T follicular helper cell (primary cell): ENCODE data around the gene CNNM1.

Experiments
- DNase-seq: peaks from one replicate; pipeline ENCODE4 v3.0.0-alpha.2; 2020; ENCODE audit warnings: low read depth

Gene CNNM1

DNA sequence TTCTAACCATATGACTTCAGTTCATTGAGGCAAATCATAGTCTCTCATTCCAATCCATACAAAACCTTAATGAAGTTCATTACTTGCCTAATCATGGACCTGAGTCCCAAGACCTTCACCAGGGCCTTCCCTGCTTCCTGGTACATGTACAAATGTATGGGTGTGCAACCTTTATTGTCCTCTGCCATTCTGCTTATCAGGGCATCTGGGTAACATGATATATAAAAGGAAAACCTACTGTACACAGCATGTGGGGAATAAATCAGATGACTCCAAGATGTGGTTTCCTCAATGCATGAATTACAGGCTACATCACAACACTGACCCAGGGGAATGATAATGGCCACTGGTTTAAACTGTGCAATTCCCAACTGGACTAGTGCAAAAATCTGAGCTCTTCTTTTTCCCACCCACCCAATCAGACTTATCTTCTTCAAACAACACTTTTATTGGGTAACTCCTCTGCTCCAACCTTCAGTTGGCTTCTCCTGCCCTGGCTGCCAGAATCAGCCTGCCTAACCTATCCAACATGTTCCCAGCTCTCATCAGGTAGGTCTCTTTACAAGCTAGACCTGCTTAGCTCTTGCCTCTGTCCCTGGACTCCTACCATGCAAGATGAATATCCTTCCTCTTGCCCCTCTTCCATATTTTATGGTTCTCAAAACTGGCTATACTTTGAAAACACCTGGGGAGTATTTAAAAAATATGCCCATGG lies 89.9 kb downstream of the CNNM1 start:
- DNase-seq: no peak

DNA sequence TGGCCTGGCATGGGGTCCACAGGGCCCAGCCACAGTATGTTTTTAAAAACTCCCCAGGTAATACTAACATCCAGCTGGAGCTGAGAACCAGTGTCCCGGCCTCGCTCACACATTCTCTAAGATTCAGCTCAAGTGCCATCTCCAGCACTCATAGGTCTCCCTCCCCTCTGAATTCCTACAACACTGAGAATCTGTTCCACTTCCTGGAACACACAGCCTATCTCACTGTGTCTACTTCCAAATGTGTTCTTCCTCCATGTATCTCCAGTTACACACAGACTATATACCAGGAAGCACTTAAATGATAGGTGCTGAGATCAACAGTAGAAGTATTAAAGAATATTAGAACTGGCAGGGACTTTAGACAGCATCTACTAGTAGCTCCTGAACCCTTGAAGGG lies 90.5 kb downstream of the CNNM1 start:
- DNase-seq: no peak

DNA sequence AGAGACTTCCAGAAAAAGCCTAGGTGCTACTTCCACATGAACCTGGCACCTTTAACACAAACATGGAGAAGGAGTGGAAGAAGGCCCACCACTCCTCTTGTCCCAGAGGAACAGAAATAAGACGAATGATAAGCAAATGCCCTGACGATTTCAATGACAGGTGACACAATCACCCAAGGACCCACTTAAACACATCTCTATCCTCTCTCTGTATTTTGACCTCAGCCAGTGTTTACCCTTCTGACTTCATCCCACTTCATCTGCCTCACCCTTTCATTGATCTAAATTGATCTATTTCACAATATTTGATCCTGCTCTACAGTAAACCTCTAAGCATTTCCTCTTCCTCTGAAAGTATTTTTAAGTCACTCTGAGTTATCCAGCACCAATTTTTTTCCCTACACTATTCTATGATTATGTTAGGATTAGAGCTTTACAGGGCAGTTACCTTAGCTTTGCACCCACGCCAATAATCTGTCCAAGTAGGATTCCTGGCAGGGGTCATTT lies 92.1 kb downstream of the CNNM1 start:
- no peak for DNase-seq

DNA sequence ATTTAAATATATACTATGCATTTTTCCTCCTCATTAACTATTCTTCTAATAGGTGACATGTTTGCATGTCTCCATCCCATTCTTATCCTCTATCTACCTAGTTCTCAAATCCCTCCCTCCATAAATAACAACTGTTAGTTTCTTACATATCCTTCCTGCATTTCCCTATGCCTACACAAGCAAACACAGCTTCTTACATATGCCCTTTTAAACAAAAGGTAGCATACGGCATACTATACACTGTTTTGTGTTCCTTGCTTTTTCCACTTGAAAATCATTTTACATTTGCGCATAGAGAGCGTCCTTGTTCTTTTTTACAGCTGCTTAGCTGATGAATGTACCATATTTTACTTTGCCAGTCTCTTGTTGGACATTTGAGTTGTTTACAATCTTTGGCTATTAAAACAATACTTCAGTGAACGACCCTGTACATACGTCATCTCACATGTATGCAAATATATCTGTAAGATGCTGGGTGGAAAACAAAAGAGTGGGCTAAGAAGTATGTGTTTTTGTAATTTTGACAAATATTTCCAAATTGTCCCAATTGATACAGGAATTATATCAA lies 93.5 kb downstream of the CNNM1 start:
- no peak for DNase-seq

DNA sequence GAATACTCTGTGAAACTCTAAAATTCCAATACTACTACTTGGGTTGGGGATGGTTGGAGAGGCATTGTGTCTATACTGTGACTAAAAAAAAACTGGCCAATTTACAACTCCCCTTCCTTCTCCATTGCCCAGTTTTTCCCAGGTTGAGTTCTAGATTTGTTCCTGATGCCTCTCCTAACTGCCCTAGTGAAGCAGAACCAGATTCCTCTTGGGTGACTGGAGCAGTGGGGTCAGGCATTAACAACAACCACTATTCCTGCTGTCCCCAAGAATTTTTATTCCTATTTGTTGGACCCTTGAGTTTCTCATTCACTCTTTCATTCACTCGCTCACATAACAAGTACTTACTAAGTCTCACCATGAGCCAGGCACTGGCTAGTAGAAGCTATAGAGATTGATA lies 95.5 kb downstream of the CNNM1 start:
- no peak for DNase-seq

DNA sequence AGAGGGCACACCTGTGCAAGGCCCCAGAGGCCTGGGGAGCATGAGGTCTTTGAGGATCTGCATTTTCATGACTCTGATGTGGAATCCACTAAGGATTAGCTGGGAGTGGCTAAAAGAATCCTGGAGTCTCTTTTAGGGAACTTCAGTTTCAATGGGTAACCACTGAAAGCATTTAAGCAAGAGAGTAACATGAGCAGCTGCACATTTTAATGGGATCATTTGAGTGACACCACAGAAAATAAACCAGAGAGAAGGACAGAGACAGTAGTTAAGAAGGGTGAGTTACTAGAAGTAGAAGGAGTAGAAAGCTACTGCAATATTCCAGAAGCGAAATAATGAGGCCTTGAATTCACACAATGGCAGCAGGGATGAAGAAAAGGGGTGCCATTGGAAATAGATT lies 96.0 kb downstream of the CNNM1 start:
- DNase-seq: no peak

DNA sequence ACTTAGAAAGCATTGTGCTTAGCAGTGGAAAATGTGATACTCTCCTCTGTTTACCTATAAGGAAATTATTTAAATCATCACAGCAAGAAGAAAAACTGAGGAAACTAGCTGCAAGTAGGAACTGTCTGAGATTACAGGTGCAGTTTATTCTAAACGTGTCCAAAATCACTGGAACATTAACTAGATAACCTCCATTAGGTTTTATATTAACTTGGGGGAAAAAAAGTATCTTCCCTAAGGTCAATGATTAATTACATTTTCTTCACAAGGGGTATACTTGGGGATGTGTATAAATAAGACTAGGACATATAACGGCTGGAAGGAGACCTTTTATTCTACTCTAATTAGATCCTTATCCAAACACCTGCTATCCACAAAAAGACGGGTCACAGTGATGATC lies 97.5 kb downstream of the CNNM1 start:
- no peak for DNase-seq

DNA sequence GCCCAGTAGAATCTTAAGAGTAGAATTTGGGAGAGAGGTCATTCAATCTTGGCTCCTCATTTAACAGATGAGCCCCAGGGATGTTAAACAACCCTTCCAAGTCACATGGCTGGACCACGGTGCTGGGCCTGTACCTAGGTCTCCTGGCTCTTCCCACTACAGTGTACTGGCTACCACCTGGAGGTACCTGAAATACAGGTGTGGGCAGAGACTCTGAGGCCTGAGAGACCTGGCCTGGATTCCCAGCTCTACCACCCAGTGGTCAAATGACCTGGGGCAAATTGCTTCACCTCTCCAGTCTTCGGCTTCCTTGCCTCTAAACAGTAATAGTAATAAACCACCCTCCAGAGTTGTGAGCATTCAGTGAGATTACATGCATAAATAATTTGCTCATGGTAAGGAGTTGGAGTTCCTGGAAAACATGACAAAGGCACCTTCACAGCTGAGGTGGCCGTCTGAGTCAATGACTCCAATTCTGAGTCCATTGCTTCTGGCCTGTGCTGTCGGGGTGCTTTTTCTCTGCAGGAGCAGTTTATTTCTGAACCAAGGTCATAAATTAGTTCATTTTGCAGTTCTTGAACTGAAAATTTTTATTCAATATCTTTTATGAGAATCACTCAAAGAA lies 98.5 kb downstream of the CNNM1 start:
- DNase-seq: no peak

DNA sequence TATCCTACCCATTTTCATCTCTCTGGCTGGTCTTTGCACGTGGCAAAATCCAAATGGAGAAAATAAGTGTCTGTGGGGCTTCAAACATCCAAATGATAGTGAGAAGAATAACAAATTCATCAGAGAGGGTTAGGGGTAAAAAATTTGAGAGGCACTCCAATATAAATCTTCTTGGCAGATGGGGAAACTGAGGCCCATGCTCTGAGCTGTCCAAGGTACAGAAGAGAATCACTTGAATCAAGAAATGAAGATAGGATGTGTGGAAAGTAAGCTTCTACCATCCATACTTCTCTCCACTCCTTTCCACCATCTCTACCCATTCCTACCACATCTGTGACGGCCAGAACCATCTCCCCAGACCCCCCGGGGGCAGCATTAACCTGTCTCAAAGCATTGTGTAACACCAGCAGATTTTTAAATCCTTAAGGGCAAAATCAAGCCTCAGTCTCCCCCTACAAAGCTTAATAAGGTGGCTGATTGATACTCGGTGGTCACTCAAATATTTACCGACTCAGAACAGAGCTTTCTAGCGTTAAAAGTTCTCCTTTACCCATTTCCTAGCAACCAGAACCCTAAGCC lies 100.5 kb downstream of the CNNM1 start:
- DNase-seq: no peak

DNA sequence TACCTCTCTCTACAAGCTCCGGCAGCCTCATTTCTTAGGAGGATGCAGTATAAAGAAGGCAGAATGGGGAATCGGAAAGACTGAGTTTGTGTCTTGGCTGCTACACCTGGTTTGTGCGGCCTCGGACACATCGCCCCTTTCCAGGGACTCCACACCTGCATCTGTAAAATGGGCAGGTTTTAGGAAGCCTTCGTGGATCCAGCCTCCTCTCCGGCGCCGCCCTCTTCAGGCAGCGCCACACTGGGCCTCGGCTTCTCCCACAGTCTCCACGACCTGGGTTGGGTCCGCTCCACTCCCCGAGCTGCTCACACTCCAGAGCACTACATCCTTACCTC lies 100.9 kb downstream of the CNNM1 start:
- no peak for DNase-seq

DNA sequence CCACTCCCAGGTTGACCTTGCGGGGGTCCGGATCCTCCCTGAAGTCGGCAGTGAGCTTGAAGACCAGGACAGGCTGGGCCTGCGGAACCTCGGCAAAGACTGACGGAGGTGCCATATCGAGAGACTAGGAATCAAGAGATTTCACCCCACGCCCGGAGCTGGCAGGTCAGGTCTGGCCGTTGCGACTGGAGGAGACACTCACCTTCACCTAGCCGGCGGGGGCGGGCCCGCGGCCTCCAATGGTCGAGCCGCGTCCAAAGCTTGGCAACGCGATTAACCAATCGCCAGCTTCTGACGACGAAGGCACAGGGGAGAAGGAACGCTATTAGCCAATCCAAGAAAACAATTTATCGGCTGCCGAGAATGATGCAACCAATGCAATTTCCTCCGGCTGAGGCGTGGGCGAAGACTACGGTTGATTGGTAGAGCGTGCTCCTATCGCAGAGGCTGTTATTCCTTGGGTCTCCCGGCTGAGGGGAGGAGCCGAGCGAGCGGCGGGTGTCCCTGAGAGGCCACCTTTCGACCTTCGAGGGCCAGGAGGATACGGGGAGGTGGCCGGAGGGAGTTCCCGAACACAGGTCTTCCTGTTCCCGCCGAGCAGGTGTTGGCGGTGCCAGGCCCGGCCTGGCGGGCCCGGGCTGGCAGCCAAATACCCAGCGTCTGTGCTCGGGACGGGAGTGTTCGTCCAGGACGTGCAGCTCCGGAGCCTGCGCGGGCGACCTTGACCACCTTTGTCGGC lies 101.5 kb downstream of the CNNM1 start, which contains the start of gene GOT1:
Gene GOT1 (minus strand): TSS at position 174 of the 739 bp plus-strand sequence. CDS start 59 bp downstream, at position 115.
- DNase-seq: peak; percentile 89

DNA sequence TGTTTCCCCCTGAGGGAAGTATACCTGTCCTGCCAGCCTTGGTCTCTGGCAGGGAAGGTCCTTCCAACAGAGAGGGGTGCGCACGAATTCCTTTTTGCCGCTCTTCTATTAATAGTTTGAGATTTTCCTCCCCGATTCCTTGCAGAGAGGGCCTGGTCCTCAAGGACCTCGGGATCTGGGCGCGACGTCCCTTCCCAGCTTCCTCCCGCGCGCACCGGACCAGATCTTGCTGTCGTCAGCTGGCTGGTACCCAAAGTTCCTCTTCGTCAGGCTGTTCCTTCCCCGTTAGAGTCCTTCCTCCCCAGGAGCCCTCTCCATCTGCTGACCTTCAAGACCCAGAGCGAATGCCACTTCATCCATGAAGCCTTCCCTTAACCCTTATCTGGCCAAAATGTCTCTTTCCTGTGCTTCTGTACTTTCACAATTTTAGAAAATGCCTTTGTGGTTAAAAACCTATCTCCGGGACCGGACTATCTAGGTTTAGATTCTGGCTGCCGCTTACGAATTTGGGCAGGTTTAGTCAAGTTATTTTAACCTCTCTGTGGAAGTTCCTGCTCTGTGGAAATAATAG lies 102.1 kb downstream of the CNNM1 start:
- DNase-seq: no peak

DNA sequence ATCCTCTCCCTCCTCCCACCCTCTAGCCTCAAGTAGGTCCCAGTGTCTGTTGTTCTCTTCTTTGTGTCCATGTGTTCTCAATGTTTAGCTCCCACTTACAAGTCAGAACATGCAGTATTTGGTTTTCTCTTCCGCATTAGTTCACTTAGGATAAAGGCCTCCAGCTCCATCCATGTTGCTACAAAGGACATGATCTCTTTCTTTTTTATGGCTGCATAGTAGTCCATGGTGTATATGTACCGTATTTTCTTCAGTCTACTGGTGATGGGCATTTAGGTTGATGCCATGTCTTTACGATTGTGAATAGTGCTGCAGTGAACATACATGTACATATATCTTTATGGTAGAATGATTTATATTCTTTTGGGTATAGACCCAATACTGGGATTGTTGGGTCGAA lies 102.9 kb downstream of the CNNM1 start:
- no peak for DNase-seq

DNA sequence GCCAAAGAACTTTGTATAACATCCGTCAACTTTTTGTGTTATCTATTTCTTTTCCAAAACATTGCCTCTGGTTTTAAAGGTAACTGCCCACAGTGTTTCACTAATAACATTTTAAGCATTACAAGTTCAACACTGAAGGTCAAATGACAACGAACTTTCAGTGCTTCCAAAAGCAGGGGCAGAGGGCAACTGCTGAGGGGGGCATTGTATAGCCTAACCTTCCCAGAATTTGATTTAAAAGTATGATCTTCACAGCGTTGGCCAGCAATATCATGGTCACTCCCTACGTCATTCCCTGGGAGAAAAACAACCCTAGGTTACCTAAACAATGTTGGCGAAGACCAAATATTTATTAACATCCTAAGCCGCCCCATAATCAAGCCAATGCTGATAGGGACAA lies 103.7 kb downstream of the CNNM1 start:
- DNase-seq: no peak

DNA sequence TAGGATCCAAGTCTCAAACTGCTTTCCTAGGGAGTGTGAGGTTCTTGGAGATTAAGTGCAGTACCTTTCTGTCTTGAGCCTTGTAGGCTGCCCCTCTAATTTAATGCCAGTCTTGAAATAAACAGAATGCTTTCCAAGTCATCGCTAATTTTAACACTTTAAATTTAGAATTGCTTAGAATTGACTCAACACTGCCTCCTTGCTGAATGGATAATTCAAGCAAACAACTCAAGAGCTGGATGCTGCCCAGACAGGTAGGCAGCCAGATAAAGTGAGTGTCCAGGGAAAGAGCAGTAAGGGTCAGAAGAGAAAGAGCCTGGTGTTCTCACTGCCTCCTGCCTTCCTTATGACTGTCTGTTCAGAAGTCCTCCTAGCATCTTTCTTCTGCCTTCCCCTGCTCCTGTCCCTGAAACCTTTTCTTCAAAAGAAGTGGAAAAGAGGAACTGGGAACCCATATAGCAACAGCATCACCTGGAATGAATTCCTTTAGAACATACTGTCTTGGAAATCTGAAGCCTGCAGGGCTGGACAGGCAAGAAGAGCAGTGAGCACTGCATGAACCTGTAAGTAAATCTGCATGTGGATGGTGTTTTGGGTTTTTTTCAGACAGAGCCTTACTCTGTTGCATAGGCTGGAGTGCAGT lies 104.3 kb downstream of the CNNM1 start:
- no peak for DNase-seq

DNA sequence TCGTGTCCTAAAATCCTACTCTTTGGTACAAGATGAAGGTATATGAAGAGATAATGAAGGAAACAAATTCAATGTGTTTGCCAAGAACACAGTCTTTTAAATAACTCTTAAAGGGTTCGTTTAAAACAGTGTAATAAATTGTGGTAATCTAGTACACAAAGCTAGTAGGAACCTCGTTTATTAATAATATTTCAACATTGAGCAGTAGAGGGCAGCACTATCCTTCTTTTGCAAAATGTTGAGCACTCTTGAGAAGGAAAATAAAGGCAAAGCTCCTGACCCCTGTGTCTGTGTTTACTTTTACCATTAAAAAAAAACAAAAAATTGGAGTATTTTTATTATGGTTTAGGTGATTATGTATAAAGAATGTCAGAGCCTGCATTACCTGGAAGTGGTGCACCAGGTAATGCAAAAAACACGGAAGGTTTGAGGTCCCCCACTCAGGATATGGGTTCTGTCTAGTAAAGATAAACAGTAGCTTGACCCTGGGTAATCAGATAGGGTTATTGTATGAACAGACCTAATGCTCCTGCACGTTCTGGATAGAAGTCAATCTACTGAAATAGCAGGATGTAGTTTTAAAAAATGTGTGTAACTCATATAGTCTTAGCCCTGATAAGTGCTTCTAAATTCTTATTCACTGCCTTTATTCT lies 107.0 kb downstream of the CNNM1 start:
- DNase-seq: no peak

DNA sequence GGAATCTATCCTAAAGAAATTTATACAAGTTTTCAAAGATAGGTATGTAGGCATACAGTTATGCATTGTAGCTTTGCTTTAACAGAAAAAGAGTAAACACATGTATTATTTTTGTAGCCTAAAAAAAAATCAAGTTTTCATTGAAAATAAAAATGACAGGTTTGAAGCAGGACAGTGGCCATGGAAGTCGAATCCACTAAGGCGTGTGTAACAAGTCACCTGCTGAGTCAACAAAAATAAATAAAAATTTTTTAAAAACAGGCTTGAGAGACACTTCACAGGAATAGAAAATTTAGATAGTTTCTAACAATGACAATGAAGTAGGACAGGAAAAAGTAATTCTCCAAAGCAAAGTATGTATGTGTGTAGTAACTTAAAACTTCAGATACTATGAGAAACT lies 109.7 kb downstream of the CNNM1 start:
- DNase-seq: no peak

DNA sequence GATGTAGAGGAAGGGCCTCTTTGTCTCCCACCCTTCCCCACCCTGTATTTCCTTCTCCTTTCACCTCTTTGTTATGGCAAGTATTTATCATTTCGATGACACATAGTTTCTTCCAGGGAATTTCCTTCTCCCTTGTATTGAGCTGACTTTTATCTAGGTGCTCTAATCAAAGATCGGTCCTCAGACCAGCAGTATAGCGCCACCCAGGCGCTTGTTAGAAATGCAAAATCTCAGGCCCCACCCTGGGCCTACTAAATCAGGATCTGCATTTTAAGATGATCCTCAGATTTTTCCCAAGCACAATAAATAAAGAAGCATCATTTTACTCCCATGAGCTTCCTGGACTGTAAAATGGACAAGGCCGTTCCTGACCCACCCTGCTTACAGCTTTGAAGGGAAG lies 113.2 kb downstream of the CNNM1 start:
- no peak for DNase-seq

DNA sequence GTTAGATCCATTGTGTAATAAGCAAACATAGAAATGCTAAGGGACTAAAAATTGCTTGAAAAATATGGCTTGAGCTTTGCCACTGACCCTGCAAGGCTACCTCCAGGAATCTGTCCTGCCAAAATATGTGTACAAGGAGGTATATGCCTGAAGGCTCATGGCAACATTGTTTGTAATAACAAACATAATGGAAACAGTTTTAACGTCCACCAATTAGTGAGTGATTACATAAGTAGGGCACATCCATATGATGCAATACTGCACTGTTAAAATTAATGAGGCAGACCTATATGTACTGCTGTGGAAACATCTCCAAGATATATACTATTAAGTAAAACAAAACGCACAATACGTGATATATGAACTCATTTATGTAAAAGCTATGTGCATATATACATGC lies 114.3 kb downstream of the CNNM1 start:
- DNase-seq: no peak
